Esophagus squamous epithelium (tissue), 4 donors: Measurements from ENCODE around the gene IL34.

ENCODE experiments used
- POLR2A ChIP-seq, 4 donors: fragments of 450-650 bp; IDR thresholded peaks; one replicate each; pipeline ENCODE4 v1.6.1; 2017; ENCODE audit warnings: antibody characterized with exemption in 4 of 4, mild to moderate bottlenecking in 4 of 4, moderate library complexity in 3 of 4
- TF ChIP-seq, protein P1 (sequence below), 6 experiments: fragments of 450-650 bp in 4 of 6; fragments of 200-600 bp in 2 of 6; sonication (generic) in 2 of 6; IDR thresholded peaks; one replicate each; pipeline ENCODE4 v1.5.1; 2016 to 2019; ENCODE audit warnings: antibody characterized with exemption in 6 of 6, mild to moderate bottlenecking in 4 of 6, moderate library complexity in 4 of 6

GRCh38 chr16:70709457-70709856, 63.1 kb downstream of the IL34 start:
- TF ChIP-seq, protein P1, sequence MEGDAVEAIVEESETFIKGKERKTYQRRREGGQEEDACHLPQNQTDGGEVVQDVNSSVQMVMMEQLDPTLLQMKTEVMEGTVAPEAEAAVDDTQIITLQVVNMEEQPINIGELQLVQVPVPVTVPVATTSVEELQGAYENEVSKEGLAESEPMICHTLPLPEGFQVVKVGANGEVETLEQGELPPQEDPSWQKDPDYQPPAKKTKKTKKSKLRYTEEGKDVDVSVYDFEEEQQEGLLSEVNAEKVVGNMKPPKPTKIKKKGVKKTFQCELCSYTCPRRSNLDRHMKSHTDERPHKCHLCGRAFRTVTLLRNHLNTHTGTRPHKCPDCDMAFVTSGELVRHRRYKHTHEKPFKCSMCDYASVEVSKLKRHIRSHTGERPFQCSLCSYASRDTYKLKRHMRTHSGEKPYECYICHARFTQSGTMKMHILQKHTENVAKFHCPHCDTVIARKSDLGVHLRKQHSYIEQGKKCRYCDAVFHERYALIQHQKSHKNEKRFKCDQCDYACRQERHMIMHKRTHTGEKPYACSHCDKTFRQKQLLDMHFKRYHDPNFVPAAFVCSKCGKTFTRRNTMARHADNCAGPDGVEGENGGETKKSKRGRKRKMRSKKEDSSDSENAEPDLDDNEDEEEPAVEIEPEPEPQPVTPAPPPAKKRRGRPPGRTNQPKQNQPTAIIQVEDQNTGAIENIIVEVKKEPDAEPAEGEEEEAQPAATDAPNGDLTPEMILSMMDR (IDR thresholded peaks at IDR 0.05), result no peak
- no peak for TF ChIP-seq POLR2A (IDR thresholded peaks at IDR 0.05)
